ENCODE data around the gene UBE3C.
"Not testable (repeated sequence)": the region's sequence is repeated elsewhere in the genome, so short reads cannot be mapped to it uniquely, and the experiment has no call there.

UBE3C gene

DNA sequence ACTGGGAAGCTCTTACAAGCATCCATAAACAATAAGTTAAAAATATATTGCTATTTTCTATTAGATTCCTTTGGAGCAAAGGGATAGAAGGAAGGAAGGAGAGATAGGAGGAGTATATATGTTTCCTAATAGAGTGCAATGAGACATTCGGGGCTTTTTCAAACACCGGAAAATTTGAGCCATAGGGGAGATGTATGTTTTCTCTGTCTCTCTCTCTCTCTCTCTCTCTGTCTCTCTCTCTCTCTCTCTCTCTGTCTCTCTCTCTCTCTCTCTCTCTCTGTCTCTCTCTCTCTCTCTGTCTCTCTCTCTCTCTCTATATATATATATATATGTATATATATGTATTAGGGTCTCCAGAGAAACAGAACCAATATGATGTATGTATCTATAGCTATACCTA lies 7.9 kb upstream of the UBE3C start:
- DNase-seq (ENCODE audit: low read depth), result not testable (repeated sequence)

DNA sequence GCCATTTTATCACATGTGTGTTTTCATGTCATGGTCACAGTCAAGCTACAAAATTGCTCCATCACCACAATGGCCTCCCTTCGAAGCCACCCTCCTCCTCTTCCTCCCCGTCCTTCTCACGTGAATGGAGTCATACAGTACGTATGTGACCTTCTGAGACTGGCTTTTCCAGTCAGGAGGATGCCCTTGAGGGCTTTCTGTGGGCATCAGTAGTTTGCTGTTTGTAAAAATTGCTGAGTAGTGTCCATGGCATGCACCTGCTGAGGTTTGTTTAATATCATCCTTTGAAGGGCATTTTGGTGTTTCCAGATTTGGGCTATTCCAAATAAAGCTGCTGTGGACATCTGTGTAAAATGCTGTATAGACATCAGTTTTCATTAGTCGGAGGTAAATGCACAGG lies 5.9 kb upstream of the UBE3C start:
- no peak for DNase-seq (ENCODE audit: low read depth)

DNA sequence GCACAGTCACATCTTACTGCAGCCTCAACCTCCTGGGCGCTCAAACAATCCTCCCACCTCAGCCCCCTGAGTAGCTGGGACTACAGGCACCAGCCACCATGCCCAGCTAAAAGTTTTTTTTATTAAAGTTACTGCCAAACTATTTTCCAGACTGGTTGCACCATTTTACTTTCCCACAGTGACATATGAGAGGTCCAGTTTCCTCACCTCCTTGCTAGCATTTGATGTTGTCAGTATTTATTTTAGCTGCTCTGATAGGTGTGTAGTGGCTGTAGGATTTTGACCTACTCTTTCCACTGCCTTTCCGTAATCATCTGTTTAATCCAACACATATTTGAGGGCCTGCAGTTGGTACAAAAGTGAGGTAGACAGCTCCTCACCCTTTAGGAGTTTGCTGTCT lies 5.4 kb upstream of the UBE3C start:
- DNase-seq (ENCODE audit: low read depth), result no peak

DNA sequence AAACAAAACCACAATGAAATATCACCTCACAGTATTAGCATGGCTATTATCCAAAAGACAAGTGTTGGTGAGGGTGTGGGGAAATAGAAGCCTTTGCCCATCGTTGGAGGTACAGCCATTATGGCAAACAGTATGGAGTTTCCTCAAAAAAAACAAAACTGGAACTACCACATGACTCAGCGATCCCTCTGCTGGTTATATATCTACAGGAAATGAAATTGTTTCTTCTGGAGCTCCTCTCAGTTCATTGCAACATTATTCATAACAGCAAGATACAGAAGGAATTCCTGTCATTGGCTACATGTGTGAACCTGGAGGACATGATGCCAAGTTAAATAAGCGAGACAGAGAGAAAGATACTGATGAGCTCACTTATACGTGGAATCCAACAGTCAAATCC lies 2.4 kb upstream of the UBE3C start:
- peak; percentile 83 for DNase-seq (ENCODE audit: low read depth)

DNA sequence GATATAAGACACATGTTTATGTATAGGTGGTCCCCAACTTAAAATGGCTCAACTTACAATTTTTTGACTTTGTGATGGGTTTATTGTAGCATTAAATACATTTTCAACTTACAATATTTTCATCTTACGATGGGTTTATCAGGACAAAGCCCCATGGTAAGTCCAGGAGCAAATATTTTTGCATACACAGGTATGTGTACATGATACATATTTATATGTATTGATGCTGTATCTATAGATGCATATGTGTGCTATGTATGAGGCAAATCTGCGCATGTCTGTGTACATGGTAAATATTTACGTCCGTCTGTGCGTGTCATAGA lies 664 bp upstream of the UBE3C start:
- DNase-seq (ENCODE audit: low read depth), result no peak

DNA sequence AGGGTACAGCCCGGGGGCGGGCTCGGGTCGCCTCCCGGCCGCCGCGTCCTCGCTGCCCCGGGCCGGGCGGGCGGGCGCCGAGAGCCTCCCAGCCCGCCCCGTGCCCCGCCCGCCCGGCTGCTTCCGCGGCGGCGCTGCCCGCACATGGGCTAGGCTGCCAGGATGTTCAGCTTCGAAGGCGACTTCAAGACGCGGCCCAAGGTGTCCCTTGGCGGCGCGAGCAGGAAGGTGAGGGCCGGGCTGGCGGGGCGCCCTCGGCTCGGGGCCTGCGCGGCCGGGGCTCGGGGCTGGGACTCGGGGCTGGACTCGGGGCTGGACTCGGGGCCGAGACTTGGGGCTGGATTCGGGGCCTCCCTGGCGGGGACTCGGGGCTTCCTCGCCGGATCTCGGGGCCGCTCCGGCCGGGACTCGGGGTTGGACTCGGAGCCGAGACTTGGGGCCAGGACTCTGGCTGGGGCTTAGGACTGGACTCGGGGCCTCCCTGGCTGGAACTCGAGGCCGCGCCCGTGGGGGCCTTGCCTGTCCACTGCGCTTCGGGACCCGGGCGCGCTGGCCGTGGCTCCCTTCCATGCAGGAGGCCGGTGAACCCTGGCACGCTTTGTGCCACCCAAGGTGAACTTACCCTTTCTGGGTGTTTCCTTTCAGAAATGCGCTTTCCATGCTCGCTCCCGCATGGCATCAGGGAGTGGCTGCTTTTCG lies 534 bp downstream of the UBE3C start:
- peak; percentile 8 for DNase-seq (ENCODE audit: low read depth)

DNA sequence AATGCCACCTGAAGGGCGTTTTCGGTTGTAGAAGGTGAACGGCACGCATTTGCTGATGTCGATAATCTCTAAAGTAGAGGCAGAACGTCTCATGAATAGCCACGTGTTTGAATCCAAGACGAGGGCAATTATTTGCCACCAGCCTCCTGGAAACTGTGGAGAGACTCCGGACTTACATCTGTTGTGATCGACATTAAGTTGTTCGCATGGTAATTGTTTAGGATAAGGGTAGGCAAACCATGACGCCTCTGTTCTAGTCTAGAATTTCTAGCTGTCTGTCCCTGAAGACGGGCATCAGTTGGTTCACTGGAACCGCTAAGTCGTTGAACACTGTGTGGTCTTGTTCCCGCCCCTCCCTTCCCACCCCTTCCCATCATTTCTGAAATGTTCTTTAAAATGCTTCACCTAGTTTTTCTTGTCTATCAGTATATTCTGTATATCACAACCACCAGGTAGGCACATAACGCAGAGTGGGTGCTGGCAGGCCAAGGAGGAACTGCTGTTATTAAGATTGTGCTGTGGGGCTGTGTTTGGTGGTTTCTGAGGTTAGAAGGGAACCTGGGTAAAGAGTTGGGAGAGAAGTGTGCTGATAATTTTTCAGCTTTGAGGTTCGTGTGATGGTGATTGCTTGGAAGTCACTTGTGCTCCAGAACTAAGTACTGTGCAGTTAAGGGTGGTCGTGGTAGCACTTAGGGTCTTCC lies 1.2 kb downstream of the UBE3C start:
- DNase-seq (ENCODE audit: low read depth), result no peak

DNA sequence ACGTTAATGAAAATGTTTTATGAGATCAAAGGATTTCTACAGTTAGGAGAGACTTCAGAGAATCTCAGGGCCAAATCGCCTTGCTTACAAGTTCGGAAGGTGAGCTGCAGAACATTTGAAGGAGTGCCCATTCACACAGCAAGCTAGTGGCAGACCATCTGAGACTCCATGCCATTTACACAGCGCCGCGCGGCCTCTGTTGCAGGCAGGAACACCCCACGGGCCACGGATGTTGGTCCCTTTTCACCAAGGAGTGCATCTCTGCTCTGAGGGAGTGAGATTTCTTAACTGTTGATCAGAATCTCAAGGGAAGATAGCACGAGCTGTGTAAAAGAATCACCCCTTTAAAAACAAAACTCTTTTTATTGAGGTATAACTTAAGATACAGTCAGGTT lies 1.8 kb downstream of the UBE3C start:
- no peak for DNase-seq (ENCODE audit: low read depth)

DNA sequence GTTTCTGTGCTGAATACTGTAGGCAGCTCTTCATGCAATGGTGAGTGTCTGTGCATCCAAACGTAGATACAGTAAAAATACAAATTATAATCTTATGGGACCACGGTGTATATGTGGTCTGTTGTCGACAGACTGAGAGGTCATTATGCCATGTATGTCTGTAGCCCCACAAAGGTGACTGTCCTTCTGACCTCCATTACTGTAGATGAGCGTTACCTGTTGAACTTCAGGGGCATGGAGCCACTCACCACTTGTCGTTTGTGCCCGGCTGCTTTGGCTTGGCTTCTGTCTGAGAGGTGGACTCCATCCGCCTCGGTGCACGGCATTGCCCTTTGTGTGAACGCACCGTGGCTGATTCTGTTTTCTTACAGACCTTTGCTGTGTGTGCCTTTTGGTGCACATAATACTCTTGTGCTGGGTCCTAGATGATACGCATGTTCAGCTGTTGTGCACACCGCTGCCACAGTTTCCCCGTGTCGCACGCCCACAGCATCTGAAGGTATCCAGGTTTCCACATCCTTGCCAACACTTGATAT lies 2.9 kb downstream of the UBE3C start:
- DNase-seq (ENCODE audit: low read depth), result no peak

DNA sequence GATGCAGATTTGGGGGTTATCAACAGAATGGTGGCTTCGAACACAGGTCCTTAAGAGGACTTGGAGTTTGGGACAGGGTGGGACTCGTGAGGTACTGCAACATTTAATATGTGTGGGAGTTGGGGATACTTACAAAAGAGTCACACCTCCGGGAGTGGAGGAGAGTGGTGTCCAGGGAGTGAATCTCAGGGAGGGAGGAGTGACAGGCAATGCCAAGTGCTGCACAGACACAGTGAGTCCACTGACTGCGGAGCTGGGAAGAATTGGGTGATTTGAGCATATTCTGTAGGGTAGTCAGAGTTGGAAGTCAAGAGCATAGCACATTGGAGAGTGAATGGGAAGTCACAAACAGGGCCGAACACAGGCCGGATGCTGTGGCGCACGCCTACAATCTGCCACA lies 5.1 kb downstream of the UBE3C start:
- DNase-seq (ENCODE audit: low read depth), result no peak

DNA sequence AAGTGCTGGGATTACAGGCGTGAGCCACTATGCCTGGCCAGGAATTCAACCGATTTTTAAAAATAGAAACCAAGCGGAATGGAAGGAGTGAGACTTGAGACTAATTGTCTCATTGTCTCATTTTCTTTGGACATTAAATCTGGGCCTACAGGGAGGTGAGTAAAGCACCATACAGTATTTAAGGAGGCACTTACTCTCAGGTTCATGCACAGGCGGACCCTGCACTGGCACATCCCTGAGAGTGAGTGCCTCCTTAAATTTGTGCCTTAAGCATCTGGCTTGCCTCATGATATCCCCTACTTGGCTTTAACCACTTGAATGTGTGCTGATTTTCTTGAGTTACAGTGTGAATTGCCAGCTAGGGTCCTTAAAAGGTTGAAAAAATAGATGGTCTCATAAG lies 10.6 kb downstream of the UBE3C start:
- no peak for DNase-seq (ENCODE audit: low read depth)

DNA sequence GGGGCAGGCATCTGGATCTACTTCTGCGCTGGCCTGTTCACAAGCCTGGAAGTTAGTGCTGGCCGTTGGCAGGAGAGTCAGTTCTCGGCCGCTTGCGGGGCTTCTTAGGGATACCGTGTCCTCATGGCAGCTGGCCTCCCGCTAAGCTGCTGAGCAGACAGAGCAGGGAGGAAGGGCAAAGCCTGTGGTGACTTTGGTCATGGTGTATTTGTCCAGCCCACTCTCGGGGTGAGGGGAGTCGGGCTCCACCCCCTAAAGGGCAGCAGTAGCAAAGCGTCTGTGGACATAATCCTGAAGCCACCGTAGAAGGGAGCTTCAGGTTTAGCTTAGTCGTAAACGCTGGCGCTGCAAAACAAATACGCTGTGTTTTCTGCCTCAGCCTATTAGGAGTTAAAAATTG lies 12.2 kb downstream of the UBE3C start:
- peak; percentile 84 for DNase-seq (ENCODE audit: low read depth)

DNA sequence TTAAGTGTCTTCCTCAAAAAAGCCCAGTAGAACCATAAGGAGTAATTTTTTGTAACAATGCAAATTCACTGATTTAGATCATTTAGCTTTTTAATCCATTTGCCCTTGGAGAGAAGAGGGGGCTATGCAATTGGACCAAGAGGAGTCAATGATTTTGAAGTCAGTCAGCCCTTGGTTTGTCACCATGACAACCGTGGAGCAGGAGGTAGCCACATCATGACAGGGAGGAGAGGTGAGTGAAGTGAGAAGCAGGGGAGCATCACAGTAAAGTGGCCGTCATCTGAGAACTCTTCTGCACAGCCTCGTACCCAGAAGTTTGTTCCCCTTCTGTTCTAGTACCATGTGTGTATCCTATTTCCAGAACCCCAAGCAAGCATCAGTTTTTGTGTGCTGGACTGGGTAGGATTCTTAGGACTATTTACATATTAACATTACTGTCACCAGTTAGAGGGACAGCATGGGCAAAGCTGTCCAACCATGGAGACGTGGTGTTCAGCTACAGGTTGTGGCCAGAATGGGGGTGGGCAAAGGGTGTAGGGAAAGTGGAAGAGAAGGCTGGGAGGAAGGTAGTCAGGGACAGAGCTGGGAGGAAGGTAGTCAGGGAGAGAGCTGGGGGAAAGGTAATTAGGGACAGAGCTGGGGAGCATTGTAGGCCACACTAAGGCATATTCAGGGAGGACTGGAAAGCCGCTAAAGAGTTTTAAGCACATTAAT lies 13.1 kb downstream of the UBE3C start:
- no peak for DNase-seq (ENCODE audit: low read depth)

DNA sequence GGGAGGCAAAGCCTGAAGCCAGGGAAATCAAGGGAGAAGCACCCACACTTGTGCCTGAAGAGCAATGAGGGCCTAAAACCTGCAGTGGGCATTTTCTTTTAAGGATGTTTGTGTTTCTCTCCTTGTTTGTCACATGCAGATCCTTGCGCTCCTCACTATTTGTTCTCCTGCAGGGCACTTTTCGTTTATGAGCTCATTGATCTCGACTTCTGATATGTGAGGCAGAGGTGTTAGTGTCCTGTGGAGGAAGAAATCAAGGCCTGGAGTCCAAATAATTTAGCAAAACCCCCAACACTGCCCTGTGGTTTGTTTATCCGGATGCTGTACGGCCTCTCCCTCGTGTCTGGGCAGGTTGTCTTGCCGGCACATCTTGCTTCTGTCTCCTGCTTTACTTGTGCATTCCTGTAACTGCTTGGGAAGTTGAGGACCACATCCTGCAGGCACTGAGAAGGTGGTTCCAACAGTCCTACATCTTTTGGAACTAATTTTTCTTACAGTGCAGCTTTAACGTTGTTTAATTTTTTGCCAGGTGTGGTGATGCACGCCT lies 13.7 kb downstream of the UBE3C start:
- DNase-seq (ENCODE audit: low read depth), result no peak

DNA sequence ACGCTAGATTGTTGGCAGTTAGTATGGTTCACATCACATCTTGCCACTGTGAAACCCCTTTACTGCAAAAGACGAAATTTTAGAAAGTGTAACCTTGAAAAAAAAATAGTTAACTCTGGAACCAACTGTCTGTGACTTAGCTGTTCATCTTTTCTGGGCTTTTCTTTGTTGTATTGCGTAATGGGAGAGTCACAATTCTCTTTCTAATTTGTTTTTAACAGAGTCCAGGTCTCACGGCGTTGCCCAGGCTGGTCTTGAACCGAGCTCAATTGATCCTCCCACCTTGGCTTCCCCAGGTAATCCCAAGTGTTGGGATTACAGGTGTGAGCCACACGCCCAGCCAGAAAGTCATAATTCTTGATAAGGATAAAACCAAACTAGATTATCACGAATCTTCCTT lies 14.5 kb downstream of the UBE3C start:
- no peak for DNase-seq (ENCODE audit: low read depth)

DNA sequence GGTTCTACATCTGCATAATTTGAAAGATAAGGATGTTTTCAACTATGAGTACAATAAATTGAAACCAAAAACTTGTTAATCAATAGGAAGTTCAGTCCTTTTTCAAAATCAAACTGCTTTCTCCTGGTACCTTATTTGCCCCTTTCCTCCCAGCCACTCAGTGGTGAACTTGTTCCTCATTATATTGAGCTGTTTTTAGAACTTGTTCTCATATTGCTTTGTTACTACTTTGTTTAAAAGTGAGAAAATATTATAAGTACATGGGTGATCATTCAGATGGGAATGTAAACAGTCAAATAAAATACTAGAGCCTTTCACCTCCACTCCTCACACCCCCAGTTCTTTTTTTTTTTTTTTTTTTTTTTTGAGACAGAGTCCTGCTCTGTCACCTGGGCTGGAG lies 17.2 kb downstream of the UBE3C start:
- DNase-seq (ENCODE audit: low read depth), result no peak

DNA sequence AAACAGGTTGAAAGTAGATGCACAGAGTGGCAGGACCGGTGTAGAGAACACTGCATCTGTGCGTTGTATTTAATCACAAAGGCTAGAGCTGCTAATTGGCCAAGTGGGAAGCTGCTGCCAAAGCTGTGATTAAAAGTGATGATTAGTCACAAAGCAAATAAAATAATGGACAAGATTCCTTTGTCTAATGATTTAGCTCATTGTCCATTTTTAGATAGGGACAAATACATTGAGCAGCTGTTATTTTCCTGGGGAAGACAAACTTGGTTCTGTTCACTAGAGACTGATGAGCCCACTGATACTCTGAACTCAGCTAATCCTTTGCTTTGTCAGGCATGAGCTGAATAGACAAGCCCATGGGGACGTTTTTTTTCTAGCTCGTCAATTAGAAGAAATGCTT lies 19.7 kb downstream of the UBE3C start:
- DNase-seq (ENCODE audit: low read depth), result no peak

DNA sequence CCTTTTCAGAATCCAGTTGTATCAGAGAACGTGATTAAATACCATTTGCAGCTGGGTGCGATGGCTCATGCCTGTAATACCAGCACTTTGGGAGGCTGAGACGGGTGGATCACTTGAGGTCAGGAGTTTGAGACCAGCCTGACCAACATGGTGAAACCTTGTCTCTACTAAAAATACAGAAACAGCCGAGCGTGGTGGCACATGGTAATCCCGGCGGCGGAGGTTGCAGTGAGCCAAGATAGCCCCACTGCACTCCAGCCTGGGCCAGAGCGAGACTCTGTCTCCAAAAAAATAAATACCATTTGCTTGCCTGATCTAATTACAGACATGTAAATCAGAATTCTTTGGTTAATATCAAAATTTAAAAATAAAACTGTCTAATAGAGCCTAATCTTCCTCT lies 20.8 kb downstream of the UBE3C start:
- not testable (repeated sequence) for DNase-seq (ENCODE audit: low read depth)

DNA sequence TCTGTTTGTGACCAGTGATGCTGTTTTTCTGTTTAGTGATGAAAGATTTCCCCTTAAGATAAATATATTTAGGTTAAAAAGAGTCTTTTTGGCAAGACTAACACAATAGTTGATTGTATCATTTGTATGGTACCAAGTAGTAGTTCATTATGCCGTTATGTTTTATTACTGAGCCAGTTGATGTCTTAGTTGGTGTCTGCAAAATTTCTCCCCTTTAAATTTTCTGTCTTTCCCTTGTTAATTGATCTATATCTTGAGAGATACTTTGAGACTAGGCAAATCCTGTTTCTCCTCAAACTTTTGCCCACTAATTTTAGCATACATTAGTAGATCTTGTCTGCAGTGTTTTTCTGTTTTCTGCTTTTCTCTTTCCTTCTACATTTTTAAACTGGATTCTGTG lies 21.7 kb downstream of the UBE3C start:
- no peak for DNase-seq (ENCODE audit: low read depth)

DNA sequence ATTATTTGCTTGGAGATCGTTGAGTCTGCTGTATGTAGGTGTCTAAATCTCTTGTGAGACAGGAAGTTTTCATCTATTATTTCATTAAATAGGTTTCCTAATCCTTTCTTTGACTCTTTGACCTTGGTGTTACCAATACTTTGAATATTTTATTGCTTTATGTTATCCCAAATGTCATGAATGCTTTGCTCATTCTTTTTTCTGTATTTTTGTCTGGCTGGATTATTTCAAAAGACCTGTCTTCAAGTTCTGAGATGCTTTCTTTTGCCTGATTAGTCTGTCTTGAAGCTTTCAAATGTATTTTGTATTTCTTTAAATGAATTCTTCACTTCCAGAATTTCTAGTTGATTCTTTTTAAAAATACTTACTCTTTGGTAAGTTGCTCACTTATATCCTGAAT lies 27.3 kb downstream of the UBE3C start:
- DNase-seq (ENCODE audit: low read depth), result no peak

DNA sequence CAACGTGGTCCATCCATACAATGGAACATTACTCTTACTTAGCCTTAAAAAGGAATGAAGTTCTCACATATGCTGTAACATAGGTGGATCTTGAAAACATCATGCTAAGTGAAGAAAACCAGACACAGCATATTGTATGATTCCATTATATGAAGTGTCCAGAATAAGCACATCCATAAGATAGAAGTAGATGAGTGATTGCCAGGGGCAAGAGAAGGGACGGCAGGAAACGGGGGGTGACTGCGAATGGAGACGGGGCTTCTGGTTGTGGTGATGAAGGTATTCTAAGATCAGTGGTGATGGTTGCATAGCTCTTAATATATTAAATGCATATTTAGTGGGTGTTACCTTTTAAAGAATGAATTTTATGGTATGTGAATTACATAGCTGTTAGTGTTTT lies 29.8 kb downstream of the UBE3C start:
- DNase-seq (ENCODE audit: low read depth), result no peak

DNA sequence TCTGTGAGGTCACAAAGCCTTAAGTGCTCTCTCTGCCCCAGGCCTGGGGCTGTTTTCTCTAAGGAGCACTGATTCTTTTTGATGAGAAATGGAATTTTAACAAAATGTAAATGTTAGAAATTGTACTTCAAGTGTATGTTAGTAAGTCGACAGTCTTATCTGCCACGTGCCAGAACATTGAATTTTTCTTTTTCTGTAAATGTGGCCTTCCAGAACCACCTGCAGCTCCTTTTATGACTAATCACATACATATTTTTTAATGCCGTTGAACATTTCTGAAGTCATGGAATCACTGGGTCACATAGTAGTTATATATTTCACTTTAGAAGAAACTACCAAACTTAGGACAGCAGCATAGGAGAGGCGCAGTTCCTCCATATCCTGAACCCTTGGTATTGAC lies 38.0 kb downstream of the UBE3C start:
- no peak for DNase-seq (ENCODE audit: low read depth)

DNA sequence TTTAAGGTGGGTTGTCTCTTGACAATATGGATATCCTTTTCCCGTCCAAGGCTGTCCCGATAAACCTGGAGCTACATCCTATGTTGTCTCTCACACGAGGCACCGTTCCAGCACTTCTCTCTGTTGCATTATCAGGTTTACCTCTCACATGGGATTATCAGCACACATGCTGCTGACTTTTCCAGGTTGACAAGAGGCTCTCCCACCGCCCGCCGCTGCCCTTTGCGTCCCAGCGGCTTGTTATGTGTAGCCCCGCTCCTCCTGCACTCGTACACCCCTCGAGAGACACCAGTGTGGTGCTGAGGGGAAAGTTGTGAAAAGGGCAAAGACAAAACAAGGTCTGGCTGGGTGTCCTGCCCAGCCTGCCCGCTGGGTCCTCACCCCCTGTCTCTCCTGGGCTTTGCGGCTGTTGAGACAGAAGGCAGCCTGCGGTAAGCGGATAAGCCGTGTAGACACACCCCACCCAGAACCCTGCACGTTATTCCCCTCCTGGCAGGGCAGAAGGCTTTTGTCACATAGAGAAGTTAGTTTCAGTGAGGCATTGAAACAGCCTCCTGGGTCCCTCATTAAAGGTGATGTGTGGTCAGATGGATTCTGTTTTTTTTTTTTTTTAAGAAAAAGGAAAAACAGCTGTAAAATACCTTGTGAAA lies 38.7 kb downstream of the UBE3C start:
- no peak for DNase-seq (ENCODE audit: low read depth)
